Neural progenitor cell (in vitro differentiated cells): ENCODE measurements around the gene CAST.

ENCODE experiments used
- CTCF ChIP-seq: fragments of 200-600 bp; sonication (generic); IDR thresholded peaks from 2 replicates; pipeline ENCODE4 v1.5.1; 2017; ENCODE audit warnings: antibody characterized with exemption, mild to moderate bottlenecking
- EZH2 ChIP-seq: fragments of 200-600 bp; sonication (generic); IDR thresholded peaks from 2 replicates; pipeline ENCODE4 v1.6.1; 2017; ENCODE audit warnings: antibody characterized with exemption, mild to moderate bottlenecking, moderate library complexity
- EZH2phosphoT487 ChIP-seq: fragments of 200-600 bp; sonication (generic); IDR thresholded peaks from 2 replicates; pipeline ENCODE4 v1.6.1; 2017; ENCODE audit warnings: antibody characterized with exemption

- TF ChIP-seq CTCF (no peak), EZH2phosphoT487 (no peak), EZH2 (no peak)
These were observed 2.5 kb downstream of the CAST start for GRCh38 chr5:96664669-96665068.
